HEK293 (cell line): ENCODE data around the gene MCRIP2.

Experiments used
- BCL6B ChIP-seq: fragments of 450-650 bp; formaldehyde crosslinking; IDR thresholded peaks from 2 replicates; pipeline ENCODE4 v1.5.1; 2017; ENCODE audit warnings: missing biosample characterization, missing genetic modification characterization
- GFI1B ChIP-seq: fragments of 450-650 bp; formaldehyde crosslinking; IDR thresholded peaks from 2 replicates; pipeline ENCODE4 v1.5.1; 2016; ENCODE audit warnings: missing biosample characterization, missing genetic modification characterization
- GLI4 ChIP-seq: fragments of 450-650 bp; formaldehyde crosslinking; IDR thresholded peaks from 2 replicates; pipeline ENCODE4 v1.5.1; 2016; ENCODE audit warnings: missing biosample characterization, missing genetic modification characterization
- MEIS1 ChIP-seq: sonication (generic); formaldehyde crosslinking; IDR thresholded peaks from 2 replicates; pipeline ENCODE4 v1.8.1; 2022; ENCODE audit warnings: missing genetic modification reagents, mild to moderate bottlenecking, borderline replicate concordance
- PATZ1 ChIP-seq: fragments of 450-650 bp; formaldehyde crosslinking; IDR thresholded peaks from 2 replicates; pipeline ENCODE4 v1.5.1; 2016; ENCODE audit warnings: missing biosample characterization, missing genetic modification characterization
- PRDM10 ChIP-seq: fragments of 450-650 bp; formaldehyde crosslinking; IDR thresholded peaks from 2 replicates; pipeline ENCODE4 v1.5.1; 2016; ENCODE audit warnings: missing biosample characterization, missing genetic modification characterization
- TRIM28 ChIP-seq: IDR thresholded peaks from 2 replicates; pipeline ENCODE4 v1.6.1; 2011; ENCODE audit warnings: low read length, control low read depth, borderline replicate concordance
- ZBTB26 ChIP-seq: fragments of 450-650 bp; formaldehyde crosslinking; optimal IDR thresholded peaks from 2 replicates; pipeline ENCODE3; 2016; ENCODE audit warnings: missing biosample characterization, mild to moderate bottlenecking, missing genetic modification characterization
- ZFP3 ChIP-seq: fragments of 450-650 bp; formaldehyde crosslinking; IDR thresholded peaks from 2 replicates; pipeline ENCODE4 v1.5.1; 2016; ENCODE audit warnings: low read depth, missing biosample characterization, missing genetic modification characterization
- ZFP37 ChIP-seq: fragments of 450-650 bp; formaldehyde crosslinking; IDR thresholded peaks from 2 replicates; pipeline ENCODE4 v1.5.1; 2016; ENCODE audit warnings: missing biosample characterization, missing genetic modification characterization
- ZFP69B ChIP-seq: fragments of 450-650 bp; formaldehyde crosslinking; IDR thresholded peaks from 2 replicates; pipeline ENCODE4 v1.5.1; 2016; ENCODE audit warnings: missing biosample characterization, missing genetic modification characterization
- ZNF114 ChIP-seq: fragments of 450-650 bp; formaldehyde crosslinking; IDR thresholded peaks from 2 replicates; pipeline ENCODE4 v1.5.0; 2017; ENCODE audit warnings: missing biosample characterization, missing genetic modification characterization
- ZNF16 ChIP-seq: fragments of 450-650 bp; formaldehyde crosslinking; IDR thresholded peaks from 2 replicates; pipeline ENCODE4 v1.5.1; 2016; ENCODE audit warnings: low read depth, missing biosample characterization, missing genetic modification characterization
- ZNF2 ChIP-seq: fragments of 450-650 bp; formaldehyde crosslinking; IDR thresholded peaks from 2 replicates; pipeline ENCODE4 v1.5.1; 2016; ENCODE audit warnings: missing biosample characterization, missing genetic modification characterization
- ZNF248 ChIP-seq: fragments of 450-650 bp; formaldehyde crosslinking; IDR thresholded peaks from 2 replicates; pipeline ENCODE4 v1.5.1; 2017; ENCODE audit warnings: missing biosample characterization, missing genetic modification characterization
- ZNF292 ChIP-seq: fragments of 450-650 bp; formaldehyde crosslinking; IDR thresholded peaks from 2 replicates; pipeline ENCODE4 v1.5.1; 2016; ENCODE audit warnings: low read depth, missing biosample characterization, missing genetic modification characterization, borderline replicate concordance
- ZNF354C ChIP-seq: fragments of 450-650 bp; formaldehyde crosslinking; IDR thresholded peaks from 2 replicates; pipeline ENCODE4 v1.5.1; 2016; ENCODE audit warnings: missing biosample characterization, missing genetic modification characterization, low read depth, borderline replicate concordance
- ZNF473 ChIP-seq: fragments of 450-650 bp; formaldehyde crosslinking; IDR thresholded peaks from 2 replicates; pipeline ENCODE4 v1.5.1; 2017; ENCODE audit warnings: missing biosample characterization, missing genetic modification characterization
- ZNF529 ChIP-seq: fragments of 450-650 bp; formaldehyde crosslinking; IDR thresholded peaks from 2 replicates; pipeline ENCODE4 v1.5.1; 2017; ENCODE audit warnings: missing genetic modification characterization, missing biosample characterization; ENCODE audit not compliant: insufficient replicate concordance
- ZNF561 ChIP-seq: fragments of 450-650 bp; IDR thresholded peaks from 2 replicates; pipeline ENCODE4 v1.5.1; 2018; ENCODE audit warnings: missing biosample characterization, missing genetic modification characterization, borderline replicate concordance
- ZNF621 ChIP-seq: fragments of 450-650 bp; formaldehyde crosslinking; IDR thresholded peaks from 2 replicates; pipeline ENCODE4 v1.5.1; 2017; ENCODE audit warnings: missing biosample characterization, missing genetic modification characterization
- ZNF629 ChIP-seq: fragments of 450-650 bp; formaldehyde crosslinking; IDR thresholded peaks from 2 replicates; pipeline ENCODE4 v1.5.1; 2017; ENCODE audit warnings: missing biosample characterization, missing genetic modification characterization
- ZNF677 ChIP-seq: fragments of 450-650 bp; IDR thresholded peaks from 2 replicates; pipeline ENCODE4 v1.5.0; 2018; ENCODE audit warnings: missing biosample characterization, mild to moderate bottlenecking, missing genetic modification characterization, moderate library complexity
- ZNF701 ChIP-seq: fragments of 450-650 bp; formaldehyde crosslinking; IDR thresholded peaks from 2 replicates; pipeline ENCODE4 v1.5.1; 2016; ENCODE audit warnings: missing biosample characterization, missing genetic modification characterization
- ZNF792 ChIP-seq: fragments of 450-650 bp; formaldehyde crosslinking; IDR thresholded peaks from 2 replicates; pipeline ENCODE4 v1.5.1; 2016; ENCODE audit warnings: missing biosample characterization, missing genetic modification characterization
- ZXDB ChIP-seq: fragments of 450-650 bp; formaldehyde crosslinking; IDR thresholded peaks from 2 replicates; pipeline ENCODE4 v1.5.1; 2016; ENCODE audit warnings: missing biosample characterization, missing genetic modification characterization
- TF ChIP-seq, protein P1 (sequence below): fragments of 450-650 bp; formaldehyde crosslinking; IDR thresholded peaks from 2 replicates; pipeline ENCODE4; 2016; ENCODE audit warnings: missing biosample characterization, missing genetic modification characterization
- TF ChIP-seq, protein P2 (sequence below): fragments of 450-650 bp; formaldehyde crosslinking; IDR thresholded peaks from 2 replicates; pipeline ENCODE4 v1.5.1; 2016; ENCODE audit warnings: missing biosample characterization, missing genetic modification characterization

Gene MCRIP2

DNA sequence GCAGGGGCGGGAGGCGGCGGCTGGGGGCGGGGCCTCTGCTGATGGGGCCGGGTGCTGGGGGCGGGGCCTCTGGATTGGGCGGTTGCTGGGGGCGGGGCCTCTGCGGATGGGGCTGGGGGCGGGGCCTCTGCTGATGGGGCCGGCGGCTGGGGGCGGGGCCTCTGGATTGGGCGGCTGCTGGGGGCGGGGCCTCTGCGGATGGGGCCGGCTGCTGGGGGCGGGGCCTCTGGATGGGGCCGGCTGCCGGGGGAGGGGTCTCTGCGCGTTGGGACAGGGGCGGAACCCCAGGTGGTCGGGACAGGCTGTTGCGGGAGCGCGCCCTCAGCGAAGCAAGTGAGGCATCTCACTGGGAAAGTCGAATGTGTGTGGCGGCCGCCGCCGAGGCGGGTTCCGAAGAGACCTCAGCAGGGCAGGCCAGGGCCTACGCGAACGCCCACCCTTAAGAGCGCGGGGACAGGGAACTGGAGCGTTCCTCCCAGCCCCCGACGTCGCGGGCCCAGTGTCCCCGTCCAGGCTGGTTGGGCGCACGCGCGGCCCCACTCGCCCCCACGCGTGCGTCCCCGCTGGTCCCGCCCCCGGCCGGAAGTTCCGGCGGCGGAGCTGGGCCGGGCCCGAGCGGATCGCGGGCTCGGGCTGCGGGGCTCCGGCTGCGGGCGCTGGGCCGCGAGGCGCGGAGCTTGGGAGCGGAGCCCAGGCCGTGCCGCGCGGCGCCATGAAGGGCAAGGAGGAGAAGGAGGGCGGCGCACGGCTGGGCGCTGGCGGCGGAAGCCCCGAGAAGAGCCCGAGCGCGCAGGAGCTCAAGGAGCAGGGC, 38.4 kb downstream of the MCRIP2 start, which contains the start of gene STUB1 (continued):
- peak; percentile 99 for TF ChIP-seq PATZ1 (tag by site-specific recombination)
- TF ChIP-seq ZNF677 (tag by site-specific recombination), result no peak
- TF ChIP-seq ZNF114 (tag by site-specific recombination), result no peak
- no peak for TF ChIP-seq ZNF629 (tag by site-specific recombination)
- no peak for TF ChIP-seq ZNF2
- TF ChIP-seq MEIS1 (CRISPR knock-in tag), result no peak
- TF ChIP-seq ZNF561 (tag by site-specific recombination), result peak; percentile 93
- TF ChIP-seq ZNF529 (tag by site-specific recombination), result no peak
- TF ChIP-seq ZFP3 (tag by site-specific recombination), result no peak
- TF ChIP-seq ZNF621 (tag by site-specific recombination), result no peak
- TF ChIP-seq ZFP69B, result peak; percentile 77; the same call in 1 of the 2 replicates
- no peak for TF ChIP-seq GLI4
- TF ChIP-seq BCL6B (tag by site-specific recombination), result no peak
- TF ChIP-seq, protein P1, sequence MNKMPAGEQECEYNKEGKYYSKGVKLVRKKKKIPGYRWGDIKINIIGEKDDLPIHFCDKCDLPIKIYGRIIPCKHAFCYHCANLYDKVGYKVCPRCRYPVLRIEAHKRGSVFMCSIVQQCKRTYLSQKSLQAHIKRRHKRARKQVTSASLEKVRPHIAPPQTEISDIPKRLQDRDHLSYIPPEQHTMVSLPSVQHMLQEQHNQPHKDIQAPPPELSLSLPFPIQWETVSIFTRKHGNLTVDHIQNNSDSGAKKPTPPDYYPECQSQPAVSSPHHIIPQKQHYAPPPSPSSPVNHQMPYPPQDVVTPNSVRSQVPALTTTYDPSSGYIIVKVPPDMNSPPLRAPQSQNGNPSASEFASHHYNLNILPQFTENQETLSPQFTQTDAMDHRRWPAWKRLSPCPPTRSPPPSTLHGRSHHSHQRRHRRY, result no peak
- no peak for TF ChIP-seq ZNF248 (tag by site-specific recombination)
- peak; percentile 49 for TF ChIP-seq ZXDB (tag by site-specific recombination)
- no peak for TF ChIP-seq ZFP37 (tag by site-specific recombination)
- TF ChIP-seq ZNF354C (tag by site-specific recombination), result no peak
- TF ChIP-seq ZNF292 (tag by site-specific recombination), result no peak
- TF ChIP-seq PRDM10 (tag by site-specific recombination), result peak; percentile 96
- no peak for TF ChIP-seq ZNF16 (tag by site-specific recombination)
- TF ChIP-seq ZNF473, result no peak
- no peak for TF ChIP-seq TRIM28
- no peak for TF ChIP-seq ZNF792
- TF ChIP-seq ZBTB26 (tag by site-specific recombination), result peak; percentile 93
- no peak for TF ChIP-seq GFI1B (tag by site-specific recombination)
- TF ChIP-seq, protein P2, sequence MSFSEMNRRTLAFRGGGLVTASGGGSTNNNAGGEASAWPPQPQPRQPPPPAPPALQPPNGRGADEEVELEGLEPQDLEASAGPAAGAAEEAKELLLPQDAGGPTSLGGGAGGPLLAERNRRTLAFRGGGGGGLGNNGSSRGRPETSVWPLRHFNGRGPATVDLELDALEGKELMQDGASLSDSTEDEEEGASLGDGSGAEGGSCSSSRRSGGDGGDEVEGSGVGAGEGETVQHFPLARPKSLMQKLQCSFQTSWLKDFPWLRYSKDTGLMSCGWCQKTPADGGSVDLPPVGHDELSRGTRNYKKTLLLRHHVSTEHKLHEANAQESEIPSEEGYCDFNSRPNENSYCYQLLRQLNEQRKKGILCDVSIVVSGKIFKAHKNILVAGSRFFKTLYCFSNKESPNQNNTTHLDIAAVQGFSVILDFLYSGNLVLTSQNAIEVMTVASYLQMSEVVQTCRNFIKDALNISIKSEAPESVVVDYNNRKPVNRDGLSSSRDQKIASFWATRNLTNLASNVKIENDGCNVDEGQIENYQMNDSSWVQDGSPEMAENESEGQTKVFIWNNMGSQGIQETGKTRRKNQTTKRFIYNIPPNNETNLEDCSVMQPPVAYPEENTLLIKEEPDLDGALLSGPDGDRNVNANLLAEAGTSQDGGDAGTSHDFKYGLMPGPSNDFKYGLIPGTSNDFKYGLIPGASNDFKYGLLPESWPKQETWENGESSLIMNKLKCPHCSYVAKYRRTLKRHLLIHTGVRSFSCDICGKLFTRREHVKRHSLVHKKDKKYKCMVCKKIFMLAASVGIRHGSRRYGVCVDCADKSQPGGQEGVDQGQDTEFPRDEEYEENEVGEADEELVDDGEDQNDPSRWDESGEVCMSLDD (tag by site-specific recombination), result no peak
- no peak for TF ChIP-seq ZNF701
